ENCODE results near the gene RBBP5. TPM values are rescaled to one million over a fixed set of nuclear protein-coding genes. Genes with fewer than 3 reads are reported as not detected.

Gene RBBP5
- total RNA-seq, 2 experiments from 2014 or later: 25.9 to 27.1 TPM

- POLR2A ChIA-PET: no interaction called here
- CTCF ChIA-PET: interaction anchor here (1.3 kb wide), 1 partner anchor 23 kb away, joined by 6 read pairs; no protein-coding TSS in a partner anchor
These were observed 37.4 kb downstream of the RBBP5 start, which contains the start of gene TMEM81 for GRCh38 chr1:205084360-205084759. TMEM81 (minus strand) TSS chr1:205084460; CDS start chr1:205084320, 140 bp downstream.

- ChIA-PET POLR2A (no interaction called here), CTCF (no interaction called here)
These were observed 39.3 kb downstream of the RBBP5 start for GRCh38 chr1:205082431-205082830.

- ChIA-PET POLR2A (no interaction called here), CTCF (no interaction called here)
These were observed 43.9 kb downstream of the RBBP5 start for GRCh38 chr1:205077934-205078311.

- CTCF ChIA-PET: no interaction called here
- POLR2A ChIA-PET: no interaction called here
These were observed 44.4 kb downstream of the RBBP5 start for GRCh38 chr1:205077158-205077933.

GRCh38 chr1:205076245-205076761 is 45.5 kb downstream of the RBBP5 start:
- CTCF ChIA-PET: no interaction called here
- POLR2A ChIA-PET: no interaction called here

- ChIA-PET POLR2A (no interaction called here), CTCF (interaction anchor here (0.6 kb wide), 1 partner anchor 591 kb away, joined by 3 read pairs; no protein-coding TSS in a partner anchor)
These were observed 46.1 kb downstream of the RBBP5 start for GRCh38 chr1:205075642-205076155.

GRCh38 chr1:205074513-205074912 is 47.3 kb downstream of the RBBP5 start:
- ChIA-PET POLR2A (no interaction called here), CTCF (no interaction called here)

GRCh38 chr1:205074084-205074483 is 47.7 kb downstream of the RBBP5 start:
- CTCF ChIA-PET: no interaction called here
- POLR2A ChIA-PET: no interaction called here

- ChIA-PET CTCF (no interaction called here), POLR2A (no interaction called here)
These were observed 48.3 kb downstream of the RBBP5 start for GRCh38 chr1:205073511-205073910.

- CTCF ChIA-PET: no interaction called here
- POLR2A ChIA-PET: no interaction called here
These were observed 48.9 kb downstream of the RBBP5 start for GRCh38 chr1:205072881-205073280.

- CTCF ChIA-PET: no interaction called here
These were observed 49.5 kb downstream of the RBBP5 start for GRCh38 chr1:205072286-205072685.

GRCh38 chr1:205071801-205072200 is 50.0 kb downstream of the RBBP5 start:
- ChIA-PET POLR2A (no interaction called here), CTCF (no interaction called here)

More at GRCh38 chr1:205072286-205072685, 49.5 kb downstream of the RBBP5 start:
- POLR2A ChIA-PET: no interaction called here

- ChIA-PET POLR2A (no interaction called here), CTCF (interaction anchor here (0.7 to 1.0 kb wide), 2 partner anchors 10 to 123 kb away, joined by 3 read pairs; no protein-coding TSS in a partner anchor)
These were observed 50.8 kb downstream of the RBBP5 start for GRCh38 chr1:205071028-205071409.

- POLR2A ChIA-PET: no interaction called here
- CTCF ChIA-PET: no interaction called here
These were observed 52.2 kb downstream of the RBBP5 start for GRCh38 chr1:205069371-205070125.

- CTCF ChIA-PET: no interaction called here
- POLR2A ChIA-PET: no interaction called here
These were observed 53.2 kb downstream of the RBBP5 start for GRCh38 chr1:205068457-205069040.

- ChIA-PET POLR2A (no interaction called here), CTCF (no interaction called here)
These were observed 53.8 kb downstream of the RBBP5 start for GRCh38 chr1:205068001-205068400.

GRCh38 chr1:205067031-205067430 is 54.7 kb downstream of the RBBP5 start:
- POLR2A ChIA-PET: no interaction called here
- CTCF ChIA-PET: no interaction called here

- CTCF ChIA-PET: interaction anchor here (0.6 kb wide), 1 partner anchor 98 kb away, joined by 3 read pairs; no protein-coding TSS in a partner anchor
- POLR2A ChIA-PET: no interaction called here
These were observed 55.5 kb downstream of the RBBP5 start for GRCh38 chr1:205066141-205066818.

- ChIA-PET CTCF (no interaction called here), POLR2A (no interaction called here)
These were observed 56.1 kb downstream of the RBBP5 start for GRCh38 chr1:205065666-205066065.

- ChIA-PET POLR2A (no interaction called here), CTCF (no interaction called here)
These were observed 56.9 kb downstream of the RBBP5 start for GRCh38 chr1:205064741-205065316.
